Left ventricle myocardium inferior (tissue), 1 donor: ENCODE data around the gene SPP1. TPM values are rescaled to one million over a fixed set of nuclear protein-coding genes. Genes with fewer than 3 reads are reported as not detected.

Source experiments
- DNase-seq: peaks from one replicate; pipeline ENCODE4 v3.0.0-alpha.2; 2020
- H3K27ac ChIP-seq: fragments of 200-600 bp; replicated peaks from 2 replicates; pipeline ENCODE4 v1.8.0; 2021
- H3K27me3 ChIP-seq: fragments of 200-600 bp; 2 replicates; pipeline ENCODE4 v1.8.0; 2021; ENCODE audit warnings: low read depth
- H3K36me3 ChIP-seq: fragments of 200-600 bp; 2 replicates; pipeline ENCODE4 v1.8.0; 2021
- H3K4me1 ChIP-seq: fragments of 200-600 bp; 2 replicates; pipeline ENCODE4 v1.8.0; 2021
- H3K4me3 ChIP-seq: fragments of 200-600 bp; 2 replicates; pipeline ENCODE4 v1.8.0; 2021; ENCODE audit warnings: mild to moderate bottlenecking, moderate library complexity
- H3K9me3 ChIP-seq: fragments of 200-600 bp; replicated peaks from 2 replicates; pipeline ENCODE4 v1.8.0; 2021
- CTCF ChIP-seq: fragments of 200-600 bp; IDR thresholded peaks from 2 replicates; pipeline ENCODE4 v1.8.0; 2021; ENCODE audit warnings: antibody characterized with exemption, mild to moderate bottlenecking, borderline replicate concordance
- intact Hi-C: fragments of 100-400 bp; cut with micrococcal nuclease; formaldehyde crosslinking; loops from one replicate; pipeline ENCODE4 v1.11.0; 2022
- total RNA-seq: library from RNA; stranded (reverse); fragmentation: NEBNext Ultra II Directional; extraction: Animal tissue kit (Norgen Biotek cat#: 25700); gene quantifications from one replicate; pipeline ENCODE4 v1.2.1, GENCODE V29; 2021
- donor health status: DM: no; HTN: yes; CAD: no; lungs with severe emphysema.

Gene SPP1
- total RNA-seq, 1 donor from 2014 or later, result 3.7 TPM

DNA sequence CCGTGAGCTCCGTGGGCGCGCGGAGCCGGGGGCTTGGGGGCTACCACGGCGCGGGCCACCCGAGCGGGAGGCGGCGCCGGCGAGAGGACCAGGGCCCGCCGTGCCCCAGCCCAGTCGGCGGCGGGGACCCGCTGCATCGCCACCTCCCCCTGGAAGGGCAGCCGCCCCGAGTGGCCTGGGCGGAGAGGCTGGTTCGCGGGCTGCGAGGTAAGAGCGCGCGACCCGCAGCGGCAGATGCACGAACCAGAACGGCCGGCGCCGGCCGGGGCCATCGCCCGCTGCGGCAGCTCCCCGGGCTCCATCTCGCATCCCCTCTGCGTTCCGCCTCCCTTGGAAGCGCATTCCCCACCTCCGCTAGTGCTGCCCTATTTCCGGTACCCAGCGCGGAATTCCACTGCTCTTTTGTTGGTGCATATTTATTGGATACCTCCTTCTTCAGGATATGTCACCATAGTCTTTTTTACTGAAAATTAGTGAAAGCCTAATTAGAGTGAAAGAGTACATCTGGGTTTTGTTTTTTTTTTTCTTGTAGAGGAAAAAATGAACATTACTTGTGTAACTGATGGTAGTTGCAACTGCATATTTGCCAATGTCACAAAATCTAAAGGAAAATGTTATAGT, 32.7 kb downstream of the SPP1 start:
- H3K27me3 ChIP-seq, result no peaks in the 10 kb centered on the region
- TF ChIP-seq CTCF, result no peak
- no peaks in the 10 kb centered on the region for H3K9me3 ChIP-seq
- DNase-seq, result peak; percentile 43
- H3K4me1 ChIP-seq, result peaks cover 46% of the 10 kb centered on the region
- H3K27ac ChIP-seq, result peak overlapping the region; percentile 87
- intact Hi-C loops, result no loop called here
- no peaks in the 10 kb centered on the region for H3K36me3 ChIP-seq
- peak overlapping the region; percentile 93 for H3K4me3 ChIP-seq

GRCh38 chr4:88008743-88009171, 33.2 kb downstream of the SPP1 start:
- Histone ChIP-seq H3K4me1 (peaks cover 46% of the 10 kb centered on the region), H3K4me3 (peak overlapping the region; percentile 93), H3K27ac (peak overlapping the region; percentile 87), H3K36me3 (no peaks in the 10 kb centered on the region), H3K9me3 (no peaks in the 10 kb centered on the region), H3K27me3 (no peaks in the 10 kb centered on the region)
- DNase-seq, result no peak
- intact Hi-C loops, result no loop called here
- no peak for TF ChIP-seq CTCF

DNA sequence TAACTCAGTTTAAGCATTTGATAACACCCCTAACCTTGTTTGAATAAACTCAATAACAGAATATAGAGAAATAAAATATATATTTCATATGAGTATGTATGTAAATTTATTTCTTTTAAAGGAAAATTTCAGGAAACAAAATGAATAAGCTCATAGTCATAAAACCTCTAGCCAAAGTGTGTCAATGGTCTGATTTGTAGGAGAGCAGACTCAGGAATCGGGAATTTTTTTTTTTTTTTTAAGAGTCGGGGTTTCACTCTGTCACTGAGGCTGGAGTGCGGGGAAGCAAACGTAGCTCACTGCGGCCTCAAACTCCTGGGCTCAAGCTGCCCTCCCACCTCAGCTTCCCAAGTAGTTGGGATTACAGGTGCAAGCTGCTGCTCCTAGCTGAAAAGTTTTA, 34.4 kb downstream of the SPP1 start:
- H3K36me3 ChIP-seq, result no peaks in the 10 kb centered on the region
- no peaks in the 10 kb centered on the region for H3K9me3 ChIP-seq
- no peak overlapping the region for H3K4me3 ChIP-seq
- TF ChIP-seq CTCF, result no peak
- H3K27ac ChIP-seq, result no peak overlapping the region
- intact Hi-C loops, result no loop called here
- H3K4me1 ChIP-seq, result peaks cover 46% of the 10 kb centered on the region
- no peaks in the 10 kb centered on the region for H3K27me3 ChIP-seq
- no peak for DNase-seq

GRCh38 chr4:88010966-88011365, 35.5 kb downstream of the SPP1 start:
- Histone ChIP-seq H3K27ac (no peak overlapping the region), H3K36me3 (no peaks in the 10 kb centered on the region), H3K27me3 (no peaks in the 10 kb centered on the region), H3K4me3 (no peak overlapping the region), H3K4me1 (peaks cover 55% of the 10 kb centered on the region), H3K9me3 (no peaks in the 10 kb centered on the region)
- intact Hi-C loops, result no loop called here
- TF ChIP-seq CTCF, result no peak
- DNase-seq, result no peak

DNA sequence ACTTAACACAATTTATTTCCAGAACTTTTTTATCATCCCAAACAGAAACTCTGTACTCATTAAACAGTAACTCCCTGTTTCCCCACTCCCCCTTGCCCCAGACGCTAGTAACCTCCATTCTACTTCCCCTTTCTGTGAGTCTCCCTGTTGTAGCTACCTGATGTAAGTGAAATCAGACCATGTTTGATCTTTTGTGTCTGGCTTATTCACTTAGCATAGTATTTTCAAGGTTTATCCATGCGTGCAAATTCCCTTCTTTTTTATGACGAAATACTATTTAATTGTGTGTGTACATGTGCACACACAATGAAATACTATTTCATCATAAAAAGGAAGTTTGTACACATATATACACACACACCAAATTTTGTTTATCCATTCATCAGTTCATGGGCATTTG, 37.1 kb downstream of the SPP1 start:
- Histone ChIP-seq H3K36me3 (no peaks in the 10 kb centered on the region), H3K9me3 (no peaks in the 10 kb centered on the region), H3K27ac (no peak overlapping the region), H3K4me1 (peaks cover 66% of the 10 kb centered on the region), H3K4me3 (no peak overlapping the region), H3K27me3 (no peaks in the 10 kb centered on the region)
- no peak for TF ChIP-seq CTCF
- intact Hi-C loops, result no loop called here
- no peak for DNase-seq
